ENCODE results near the gene SEBOX. TPM values are rescaled to one million over a fixed set of nuclear protein-coding genes. Genes with fewer than 3 reads are reported as not detected.

The SEBOX gene
- total RNA-seq, 1 donor, result not detected

- Histone ChIP-seq H3K27ac (ENCODE audit: low read depth, low read length) (no peak overlapping the region), H2AFZ (ENCODE audit: low read length) (no peak overlapping the region), H3K4me2 (ENCODE audit: insufficient read depth, low read length) (no peak overlapping the region), H3K79me2 (ENCODE audit: insufficient read depth, low read length) (no peaks in the 10 kb centered on the region), H3K4me3 (ENCODE audit: insufficient read depth, low read length) (no peak overlapping the region), H3K27me3 (ENCODE audit: insufficient read depth, low read length) (no peaks in the 10 kb centered on the region), H3K4me1 (ENCODE audit: insufficient read depth, low read length) (no peaks in the 10 kb centered on the region), H3K36me3 (ENCODE audit: insufficient read depth, low read length) (no peaks in the 10 kb centered on the region), H4K20me1 (ENCODE audit: insufficient read depth, low read length) (no peaks in the 10 kb centered on the region), H3K9me3 (ENCODE audit: low read depth, low read length) (no peaks in the 10 kb centered on the region)
- TF ChIP-seq CTCF (IDR thresholded peaks at IDR 0.05; ENCODE audit: extremely low read depth, low read depth, low read length), result no peak
- no peak for DNase-seq (ENCODE audit: insufficient read length, low spot score, missing footprints)
Observed at GRCh38 chr17:28379814-28380801, 15.1 kb upstream of the SEBOX start.

- no peaks in the 10 kb centered on the region for H3K79me2 ChIP-seq (ENCODE audit: insufficient read depth, low read length)
- H3K36me3 ChIP-seq (ENCODE audit: insufficient read depth, low read length), result no peaks in the 10 kb centered on the region
- no peak for DNase-seq (ENCODE audit: insufficient read length, low spot score, missing footprints)
- no peak for TF ChIP-seq CTCF (IDR thresholded peaks at IDR 0.05; ENCODE audit: extremely low read depth, low read depth, low read length)
- H2AFZ ChIP-seq (ENCODE audit: low read length), result no peak overlapping the region
- peaks cover 7% of the 10 kb centered on the region for H3K4me1 ChIP-seq (ENCODE audit: insufficient read depth, low read length)
- peak overlapping the region; percentile 79 for H3K4me2 ChIP-seq (ENCODE audit: insufficient read depth, low read length)
- peaks cover 16% of the 10 kb centered on the region for H3K27me3 ChIP-seq (ENCODE audit: insufficient read depth, low read length)
- peaks cover 14% of the 10 kb centered on the region for H4K20me1 ChIP-seq (ENCODE audit: insufficient read depth, low read length)
- H3K9me3 ChIP-seq (ENCODE audit: low read depth, low read length), result no peaks in the 10 kb centered on the region
- no peak overlapping the region for H3K4me3 ChIP-seq (ENCODE audit: insufficient read depth, low read length)
- no peak overlapping the region for H3K27ac ChIP-seq (ENCODE audit: low read depth, low read length)
Observed at GRCh38 chr17:28372945-28373274, 7.9 kb upstream of the SEBOX start.

- H3K36me3 ChIP-seq (ENCODE audit: insufficient read depth, low read length), result no peaks in the 10 kb centered on the region
- H3K4me2 ChIP-seq (ENCODE audit: insufficient read depth, low read length), result peak overlapping the region; percentile 79
- peak overlapping the region; percentile 65 for H3K4me3 ChIP-seq (ENCODE audit: insufficient read depth, low read length)
- H3K79me2 ChIP-seq (ENCODE audit: insufficient read depth, low read length), result no peaks in the 10 kb centered on the region
- peaks cover 14% of the 10 kb centered on the region for H4K20me1 ChIP-seq (ENCODE audit: insufficient read depth, low read length)
- no peaks in the 10 kb centered on the region for H3K9me3 ChIP-seq (ENCODE audit: low read depth, low read length)
- DNase-seq (ENCODE audit: insufficient read length, low spot score, missing footprints), result peak; percentile 93
- H3K4me1 ChIP-seq (ENCODE audit: insufficient read depth, low read length), result peaks cover 7% of the 10 kb centered on the region
- no peak for TF ChIP-seq CTCF (IDR thresholded peaks at IDR 0.05; ENCODE audit: extremely low read depth, low read depth, low read length)
- no peak overlapping the region for H2AFZ ChIP-seq (ENCODE audit: low read length)
- no peak overlapping the region for H3K27ac ChIP-seq (ENCODE audit: low read depth, low read length)
- H3K27me3 ChIP-seq (ENCODE audit: insufficient read depth, low read length), result peaks cover 16% of the 10 kb centered on the region
Observed at GRCh38 chr17:28372203-28372944, 7.4 kb upstream of the SEBOX start.

Data from osteoblast (primary cell).